Immature natural killer cell (primary cell): ENCODE results near the gene ANKRD55. TPM values are rescaled to one million over a fixed set of nuclear protein-coding genes. Genes with fewer than 3 reads are reported as not detected.

ENCODE experiments used
- DNase-seq, 3 donors: peaks; one replicate each; pipeline ENCODE4 v3.0.0; 2022; ENCODE audit warnings: mixed read lengths in 1 of 3
- H3K27ac Mint-ChIP-seq, 6 donors: one replicate each; pipeline ENCODE4 v1.8.0; 2020; ENCODE audit warnings: mixed read lengths in 6 of 6, mild to moderate bottlenecking in 5 of 6, inconsistent platforms in 4 of 6, moderate library complexity in 3 of 6
- H3K27me3 Mint-ChIP-seq, 3 donors: one replicate each; pipeline ENCODE4 v1.8.0; 2020 to 2021; ENCODE audit warnings: low read depth in 3 of 3, mild to moderate bottlenecking in 3 of 3, mixed read lengths in 3 of 3, moderate library complexity in 3 of 3, inconsistent platforms in 1 of 3
- H3K36me3 Mint-ChIP-seq, 3 donors: one replicate each; pipeline ENCODE4 v1.8.0; 2020; ENCODE audit warnings: mixed read lengths in 3 of 3, inconsistent platforms in 2 of 3, mild to moderate bottlenecking in 2 of 3
- H3K4me1 Mint-ChIP-seq, 2 donors: one replicate each; pipeline ENCODE4 v1.8.0; 2020; ENCODE audit warnings: inconsistent platforms in 2 of 2, mild to moderate bottlenecking in 2 of 2, mixed read lengths in 2 of 2, moderate library complexity in 1 of 2
- H3K4me3 Mint-ChIP-seq, 5 donors: one replicate each; pipeline ENCODE4 v1.8.0; 2020; ENCODE audit warnings: mild to moderate bottlenecking in 5 of 5, mixed read lengths in 5 of 5, inconsistent platforms in 3 of 5, moderate library complexity in 3 of 5
- H3K9me3 Mint-ChIP-seq, 6 donors: one replicate each; pipeline ENCODE4 v1.8.0; 2020; ENCODE audit warnings: mild to moderate bottlenecking in 6 of 6, mixed read lengths in 6 of 6, inconsistent platforms in 4 of 6, moderate library complexity in 3 of 6
- polyA plus RNA-seq, 3 donors: library from polyadenylated mRNA; unstranded; fragments of 300-500 nt; fragmentation: Illumina TruSeq; gene quantifications; one replicate each; pipeline ENCODE4 v1.2.3, GENCODE V29; 2021

ANKRD55 gene
- polyA plus RNA-seq, 3 donors from 2014 or later = 0.17 TPM; not detected in 2

DNA sequence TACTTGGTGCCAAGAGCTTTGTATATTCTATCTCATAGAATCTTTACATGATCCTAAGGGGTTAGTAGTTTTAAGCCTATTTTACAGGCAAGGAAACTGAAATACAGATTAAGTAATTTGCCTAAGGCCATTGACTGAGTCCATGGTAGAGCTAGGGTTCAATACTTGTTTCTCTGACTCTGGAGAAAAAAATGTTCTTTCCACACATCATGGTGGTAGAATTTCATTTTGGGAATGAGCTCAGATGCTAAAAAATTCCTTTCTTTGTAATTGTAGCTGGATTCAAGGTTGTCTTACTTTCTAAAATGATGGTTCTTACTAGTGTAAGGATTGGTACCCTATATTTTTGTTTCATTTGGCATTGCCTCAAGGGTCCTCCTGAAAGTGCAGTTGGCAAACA is 86.0 kb downstream of the ANKRD55 start:
- no peak overlapping the region for H3K27ac Mint-ChIP-seq

DNA sequence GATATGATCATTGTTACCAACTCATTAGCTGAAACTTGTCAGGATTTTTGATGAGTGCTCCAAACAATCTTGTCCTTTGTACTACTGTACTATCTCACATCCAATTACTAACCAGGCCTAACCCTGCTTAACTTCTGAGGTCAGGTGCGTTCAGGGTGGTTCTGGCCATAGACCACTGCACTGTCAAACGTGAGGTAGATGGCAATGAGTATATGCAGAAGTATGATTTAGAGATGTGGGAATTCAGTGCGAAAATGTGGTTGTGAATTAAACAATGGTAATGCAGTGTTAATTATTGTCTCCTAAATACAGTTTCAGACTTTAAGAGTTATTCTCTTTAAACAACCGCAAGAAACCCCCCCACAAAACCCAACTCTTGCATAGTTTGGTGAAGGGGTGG is 86.5 kb downstream of the ANKRD55 start:
- Mint-ChIP-seq H3K36me3 (no peaks in the 10 kb centered on the region), H3K4me1 (no peaks in the 10 kb centered on the region), H3K4me3 (no peak overlapping the region), H3K27me3 (peaks cover 0 to 4% (median 2%) of the 10 kb centered on the region in 3 donors), H3K27ac (no peak overlapping the region), H3K9me3 (no peaks in the 10 kb centered on the region)
- no peak for DNase-seq

More for the DNA sequence above, 86.0 kb downstream of the ANKRD55 start:
- Mint-ChIP-seq H3K9me3 (no peaks in the 10 kb centered on the region), H3K4me3 (no peak overlapping the region), H3K27me3 (peaks cover 0 to 4% (median 2%) of the 10 kb centered on the region in 3 donors), H3K4me1 (peaks cover 0 to 3% of the 10 kb centered on the region in 2 donors), H3K36me3 (no peaks in the 10 kb centered on the region)
- DNase-seq = no peak

DNA sequence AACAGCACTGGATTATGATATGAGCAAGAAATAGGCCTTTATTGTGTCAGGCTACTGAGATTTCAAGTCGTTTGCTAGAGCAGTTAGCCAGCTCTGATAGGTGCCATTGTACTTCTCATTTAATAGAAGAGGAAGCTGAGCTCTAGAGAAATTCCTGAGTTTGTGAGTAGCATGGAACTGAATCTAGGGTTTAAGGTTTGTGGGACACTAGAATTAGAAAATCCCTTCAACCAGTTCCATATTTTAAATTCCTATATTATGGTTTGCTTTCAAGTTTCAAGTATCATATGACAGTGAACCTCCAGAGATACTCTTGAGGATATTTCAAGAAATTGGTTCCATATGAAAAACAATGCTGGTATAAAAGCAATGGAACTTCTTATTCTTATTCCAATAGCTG is 87.6 kb downstream of the ANKRD55 start:
- Mint-ChIP-seq H3K9me3 (no peaks in the 10 kb centered on the region), H3K27ac (no peak overlapping the region), H3K36me3 (no peaks in the 10 kb centered on the region), H3K4me3 (no peak overlapping the region), H3K4me1 (no peaks in the 10 kb centered on the region), H3K27me3 (peaks cover 0 to 4% (median 2%) of the 10 kb centered on the region in 3 donors)
- DNase-seq = no peak

GRCh38 chr5:56145106-56145505 is 88.0 kb downstream of the ANKRD55 start:
- Mint-ChIP-seq H3K4me1 (no peaks in the 10 kb centered on the region), H3K36me3 (no peaks in the 10 kb centered on the region), H3K27me3 (peaks cover 0 to 4% (median 2%) of the 10 kb centered on the region in 3 donors), H3K27ac (no peak overlapping the region), H3K9me3 (no peaks in the 10 kb centered on the region), H3K4me3 (no peak overlapping the region)
- no peak for DNase-seq

GRCh38 chr5:56144211-56144610 is 88.9 kb downstream of the ANKRD55 start:
- H3K27ac Mint-ChIP-seq = no peak overlapping the region
- no peaks in the 10 kb centered on the region for H3K36me3 Mint-ChIP-seq
- no peaks in the 10 kb centered on the region for H3K9me3 Mint-ChIP-seq
- no peaks in the 10 kb centered on the region for H3K4me1 Mint-ChIP-seq
- H3K4me3 Mint-ChIP-seq = no peak overlapping the region
- no peak for DNase-seq
- peaks cover 0 to 4% (median 2%) of the 10 kb centered on the region in 3 donors for H3K27me3 Mint-ChIP-seq

DNA sequence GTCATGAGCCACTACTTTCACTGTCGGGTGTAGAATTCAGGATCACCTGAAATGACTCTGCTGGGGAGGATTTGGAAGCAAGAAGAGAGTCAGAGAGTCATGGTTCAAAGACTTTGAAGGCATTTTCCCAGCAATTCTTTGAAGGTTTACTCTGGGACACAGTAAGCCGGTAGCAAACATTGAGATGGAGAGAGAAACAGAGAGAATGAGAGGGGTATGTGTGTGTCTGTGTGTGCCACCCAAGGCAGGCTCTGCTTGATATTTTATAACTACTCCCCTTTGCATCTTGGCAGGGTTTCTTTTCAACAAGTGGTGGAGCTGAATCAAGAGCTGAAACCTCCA is 89.8 kb downstream of the ANKRD55 start:
- Mint-ChIP-seq H3K4me3 (no peak overlapping the region), H3K4me1 (no peaks in the 10 kb centered on the region), H3K36me3 (no peaks in the 10 kb centered on the region), H3K9me3 (no peaks in the 10 kb centered on the region), H3K27ac (no peak overlapping the region), H3K27me3 (peaks cover 0 to 5% (median under 1%) of the 10 kb centered on the region in 3 donors)
- no peak for DNase-seq

DNA sequence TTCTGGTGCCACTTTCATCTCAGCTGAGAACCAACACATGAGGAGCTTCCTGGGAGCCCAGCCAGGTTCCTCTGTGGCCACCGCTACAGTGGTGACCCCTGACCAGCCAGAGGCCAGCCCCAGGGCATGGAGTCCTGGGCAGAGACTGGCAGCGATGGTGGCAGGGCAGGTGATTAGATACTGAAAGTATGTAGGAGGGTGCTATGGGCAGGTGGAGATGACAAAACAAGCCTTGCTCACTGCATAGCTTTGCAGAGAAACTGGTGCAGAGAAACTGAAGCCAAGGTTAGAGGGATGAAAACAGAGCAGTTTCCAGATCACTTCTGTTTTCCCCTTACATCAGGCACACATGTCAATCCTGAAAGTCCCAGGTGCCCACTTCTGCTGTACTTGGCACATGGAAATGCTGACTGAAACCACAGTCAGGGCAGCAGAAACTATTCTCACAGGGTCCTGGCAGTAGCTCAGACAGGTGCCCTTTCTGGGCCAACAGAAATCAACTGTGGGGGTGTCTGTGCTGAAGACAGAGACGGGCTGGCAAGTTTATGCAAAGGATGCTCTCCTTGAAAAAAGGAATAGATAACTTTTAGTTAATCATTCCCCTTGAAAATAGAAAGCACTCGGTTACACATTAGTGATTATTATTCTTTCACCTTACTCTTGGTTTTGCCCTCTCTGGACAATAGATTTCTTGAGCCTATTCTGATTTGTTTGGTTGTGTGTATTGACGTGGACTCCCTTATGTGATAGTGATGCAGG is 90.3 kb downstream of the ANKRD55 start:
- no peak overlapping the region for H3K4me3 Mint-ChIP-seq
- H3K27me3 Mint-ChIP-seq = peaks cover 0 to 5% (median 0%) of the 10 kb centered on the region in 3 donors
- DNase-seq = no peak
- no peak overlapping the region for H3K27ac Mint-ChIP-seq
- H3K4me1 Mint-ChIP-seq = no peaks in the 10 kb centered on the region
- H3K9me3 Mint-ChIP-seq = no peaks in the 10 kb centered on the region
- no peaks in the 10 kb centered on the region for H3K36me3 Mint-ChIP-seq

GRCh38 chr5:56142233-56142613 is 90.9 kb downstream of the ANKRD55 start:
- H3K27me3 Mint-ChIP-seq = peaks cover 0 to 5% (median 0%) of the 10 kb centered on the region in 3 donors
- no peaks in the 10 kb centered on the region for H3K36me3 Mint-ChIP-seq
- H3K4me3 Mint-ChIP-seq = no peak overlapping the region
- DNase-seq = no peak
- no peak overlapping the region for H3K27ac Mint-ChIP-seq
- H3K9me3 Mint-ChIP-seq = no peaks in the 10 kb centered on the region
- H3K4me1 Mint-ChIP-seq = no peaks in the 10 kb centered on the region

- DNase-seq = no peak
- no peaks in the 10 kb centered on the region for H3K36me3 Mint-ChIP-seq
- H3K4me1 Mint-ChIP-seq = no peaks in the 10 kb centered on the region
- H3K4me3 Mint-ChIP-seq = no peak overlapping the region
- H3K9me3 Mint-ChIP-seq = no peaks in the 10 kb centered on the region
- H3K27ac Mint-ChIP-seq = no peak overlapping the region
- peaks cover 0 to 5% (median 0%) of the 10 kb centered on the region in 3 donors for H3K27me3 Mint-ChIP-seq
These were observed 93.1 kb downstream of the ANKRD55 start for GRCh38 chr5:56140073-56140472.

DNA sequence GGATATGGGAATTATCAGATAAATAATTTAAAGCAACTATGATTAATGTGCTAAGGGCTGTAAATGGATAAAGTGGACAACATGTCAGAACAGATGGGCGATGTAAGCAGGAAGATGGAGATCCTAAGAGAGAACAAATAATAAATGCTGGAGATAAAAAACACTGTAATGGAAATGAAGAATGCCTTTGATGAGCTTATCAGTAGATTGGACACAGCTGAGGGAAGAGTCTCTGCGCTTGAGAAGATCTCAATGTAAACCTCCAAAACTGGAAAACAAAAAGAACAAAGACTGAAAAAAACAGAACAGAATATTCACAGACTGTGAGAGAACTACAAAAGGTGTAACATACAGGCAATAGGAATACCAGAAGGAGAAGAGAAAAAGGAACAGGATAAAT is 102.5 kb downstream of the ANKRD55 start:
- no peak for DNase-seq
- Mint-ChIP-seq H3K9me3 (peaks cover 0 to 10% (median 3%) of the 10 kb centered on the region in 6 donors), H3K4me3 (no peak overlapping the region), H3K36me3 (peaks cover 0 to 5% (median 0%) of the 10 kb centered on the region in 3 donors), H3K4me1 (no peaks in the 10 kb centered on the region), H3K27me3 (peaks cover 2 to 6% (median 4%) of the 10 kb centered on the region in 3 donors), H3K27ac (no peak overlapping the region)

DNA sequence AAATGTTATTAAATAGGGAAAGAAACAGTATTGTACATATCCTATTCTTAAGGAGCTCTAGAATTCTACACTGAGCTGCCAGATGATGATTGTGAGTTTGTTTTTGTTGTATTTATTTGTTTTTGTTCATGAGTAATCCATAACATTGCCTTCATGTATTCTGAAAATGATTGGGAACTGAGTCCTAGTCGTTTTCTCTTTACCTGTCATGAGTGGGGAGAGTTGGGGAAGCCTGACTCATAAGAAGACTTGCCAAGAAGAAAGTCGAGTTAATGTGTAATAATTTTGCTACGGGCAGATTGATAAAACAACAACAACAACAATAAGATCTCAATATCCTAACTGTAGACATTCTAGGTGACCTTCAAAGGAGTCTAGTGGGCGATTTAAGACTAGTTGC is 103.8 kb downstream of the ANKRD55 start:
- Mint-ChIP-seq H3K27ac (no peak overlapping the region), H3K36me3 (peaks cover 0 to 5% (median 0%) of the 10 kb centered on the region in 3 donors), H3K4me1 (no peaks in the 10 kb centered on the region), H3K4me3 (no peak overlapping the region), H3K27me3 (peaks cover 2 to 6% (median 4%) of the 10 kb centered on the region in 3 donors), H3K9me3 (peaks cover 0 to 10% (median 3%) of the 10 kb centered on the region in 6 donors)
- no peak for DNase-seq

DNA sequence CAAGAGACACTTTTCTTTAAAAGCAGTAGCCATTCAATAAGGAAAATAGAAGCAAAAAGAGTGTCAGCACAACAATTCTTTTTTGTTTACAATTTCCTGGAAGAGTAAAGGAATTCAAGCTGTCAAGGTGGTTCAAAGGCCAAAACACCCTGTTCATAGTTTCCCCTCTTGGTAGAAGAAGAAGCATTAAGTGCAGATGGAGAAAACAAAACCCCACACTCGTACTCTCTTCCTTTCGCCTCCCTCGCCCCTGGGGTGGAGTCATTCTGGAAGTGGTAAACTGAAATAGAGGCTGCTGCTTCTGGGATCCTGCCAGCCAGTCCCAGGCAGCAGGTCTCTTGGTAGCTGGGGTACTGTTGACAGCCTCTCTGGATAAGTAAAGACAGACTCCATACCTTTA is 105.0 kb downstream of the ANKRD55 start:
- Mint-ChIP-seq H3K27me3 (peaks cover 2 to 6% (median 4%) of the 10 kb centered on the region in 3 donors), H3K9me3 (peaks cover 0 to 10% (median 3%) of the 10 kb centered on the region in 6 donors), H3K4me3 (no peak overlapping the region), H3K4me1 (no peaks in the 10 kb centered on the region), H3K36me3 (peaks cover 0 to 5% (median 0%) of the 10 kb centered on the region in 3 donors), H3K27ac (no peak overlapping the region)
- DNase-seq = no peak

DNA sequence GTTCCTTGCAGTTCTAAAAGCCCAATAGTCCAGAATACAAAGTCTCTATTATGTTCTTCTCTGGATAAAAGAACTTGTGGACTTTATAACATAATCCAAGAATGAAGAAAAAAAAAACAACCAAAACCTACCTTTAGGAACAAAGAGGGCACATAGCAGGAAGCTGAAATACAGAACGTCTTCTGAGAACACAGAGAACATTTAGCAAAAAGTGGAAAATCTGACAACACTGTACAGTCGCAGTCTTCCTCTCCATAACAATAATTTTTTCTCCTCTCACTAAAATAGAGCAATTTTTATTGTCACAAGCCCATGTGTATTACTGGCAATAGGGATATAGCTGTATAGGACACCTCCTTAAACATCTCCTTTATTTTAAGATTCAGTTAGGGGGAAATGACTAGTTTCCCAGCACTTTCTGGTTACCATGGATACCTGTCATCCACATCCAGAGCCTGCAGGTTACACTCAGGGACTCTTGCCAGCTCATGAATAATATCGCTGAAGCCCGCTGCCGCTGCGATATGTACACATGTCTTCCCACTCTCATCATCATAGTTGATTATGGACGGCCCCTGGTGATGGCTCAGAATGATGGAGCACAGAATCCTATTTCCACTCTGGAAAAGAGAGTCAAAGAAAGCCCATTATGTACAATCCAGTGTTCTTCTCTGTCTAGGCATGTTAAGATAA is 106.5 kb downstream of the ANKRD55 start:
- H3K4me3 Mint-ChIP-seq = no peak overlapping the region
- no peak for DNase-seq
- H3K27me3 Mint-ChIP-seq = peaks cover 1 to 8% (median 2%) of the 10 kb centered on the region in 3 donors
- H3K9me3 Mint-ChIP-seq = peaks cover 0 to 10% (median 3%) of the 10 kb centered on the region in 6 donors
- H3K36me3 Mint-ChIP-seq = peaks cover 0 to 5% (median 0%) of the 10 kb centered on the region in 3 donors
- no peaks in the 10 kb centered on the region for H3K4me1 Mint-ChIP-seq
- H3K27ac Mint-ChIP-seq = no peak overlapping the region

DNA sequence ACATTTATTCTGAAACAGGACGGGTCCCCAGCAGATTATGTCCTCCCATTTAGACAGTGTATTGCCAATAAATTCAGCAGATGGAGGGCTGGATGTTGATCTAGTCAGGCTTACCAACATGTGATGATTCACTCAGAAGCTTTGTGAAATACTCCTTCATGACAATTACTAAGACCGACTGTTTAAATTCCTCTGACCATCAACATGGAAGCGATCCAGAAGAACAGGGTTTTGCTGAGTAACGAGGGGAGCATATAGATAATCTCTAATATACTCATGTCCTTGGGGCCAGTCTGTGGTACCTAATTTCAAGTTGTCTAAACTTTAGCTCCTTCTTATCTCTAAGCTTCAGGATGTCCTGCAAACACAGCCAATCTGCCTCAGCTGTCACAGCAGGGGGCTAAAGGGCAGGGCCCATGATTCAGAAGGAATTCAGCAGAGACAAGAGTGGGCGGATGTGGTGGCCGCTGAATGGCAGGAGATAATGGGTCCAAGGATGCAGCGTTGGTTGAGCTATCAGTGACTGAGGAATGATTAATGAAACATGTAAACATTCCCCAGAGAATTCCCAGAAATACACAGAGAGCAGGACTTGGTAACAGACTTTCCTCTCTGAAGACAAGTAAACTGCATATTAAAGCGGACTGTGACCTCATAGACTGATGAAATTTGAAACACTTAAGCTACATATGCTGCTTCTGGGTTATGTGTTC is 109.4 kb downstream of the ANKRD55 start:
- Mint-ChIP-seq H3K36me3 (no peaks in the 10 kb centered on the region), H3K4me1 (no peaks in the 10 kb centered on the region), H3K27me3 (peaks cover 0 to 4% (median 2%) of the 10 kb centered on the region in 3 donors), H3K4me3 (no peak overlapping the region), H3K9me3 (no peaks in the 10 kb centered on the region), H3K27ac (peak overlapping the region in 1 of 6 donors; percentile 13)
- DNase-seq = no peak
